ENCODE data around the gene FOCAD.

DNA sequence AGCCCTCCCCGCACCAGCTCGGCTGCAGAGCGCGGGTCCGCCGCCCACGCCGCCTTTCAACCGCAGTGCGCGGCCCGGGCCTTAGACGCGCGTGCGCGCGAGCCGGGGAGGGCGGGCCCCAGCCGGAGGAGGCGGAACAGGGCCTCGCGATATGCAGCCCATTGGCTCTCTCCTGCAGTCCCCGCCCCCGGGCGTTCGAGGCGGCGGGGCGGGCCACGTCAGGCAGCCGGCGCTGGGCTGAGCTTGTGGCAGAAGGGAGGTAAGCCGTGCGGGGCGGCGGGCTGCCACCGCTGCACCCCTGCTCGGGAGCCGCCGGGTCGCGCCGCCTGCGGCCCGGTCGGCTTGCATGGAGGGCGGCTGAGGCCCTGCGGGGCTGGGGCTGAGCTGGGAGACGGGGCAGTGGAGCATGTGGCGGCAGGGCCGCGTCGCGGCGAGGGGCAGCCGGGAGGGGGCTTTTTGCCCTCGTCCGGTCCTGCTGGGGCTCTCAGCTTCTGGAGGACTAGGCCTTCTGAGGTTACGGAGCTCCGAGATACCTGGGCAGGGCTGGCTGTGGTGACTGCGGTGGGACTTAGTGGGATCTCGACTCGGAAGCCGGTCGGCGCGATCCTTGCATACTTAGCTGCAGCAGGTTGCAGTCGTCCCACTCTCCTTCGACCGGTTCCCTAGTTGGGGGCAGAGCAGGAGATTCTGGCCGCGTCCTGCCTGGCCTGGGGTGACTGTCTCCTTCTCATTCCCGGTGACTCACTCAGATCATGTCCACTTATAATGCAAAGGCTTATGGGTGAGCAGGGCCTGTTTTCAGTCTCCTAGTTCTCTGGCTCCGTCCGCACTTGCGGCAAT lies at the start of gene FOCAD:
- no peak for TF ChIP-seq EZH2 (IDR thresholded peaks at IDR 0.05; ENCODE audit: insufficient read depth, poor library complexity, severe bottlenecking)
- no peak for TF ChIP-seq EZH2phosphoT487 (IDR thresholded peaks at IDR 0.05; ENCODE audit: insufficient read depth, low read depth)

Data from GM23248 (cell line).